HCT116 (cell line): ENCODE data around the gene TMEM150A. TPM values are rescaled to one million over a fixed set of nuclear protein-coding genes. Genes with fewer than 3 reads are reported as not detected.

Source experiments
- ATAC-seq: fragments of 200-7000 bp; cut with Tn5 transposase; 2 replicates; pipeline ENCODE4 v1.9.1; 2020; ENCODE audit warnings: mild to moderate bottlenecking, moderate library complexity
- BruUV-seq: library from RNA; stranded (reverse); fragments of 400-500 nt; replicated peaks from 2 replicates; lab custom pipeline; 2021; lab: Mats Ljungman, UMichigan
- CTCF ChIA-PET: fragments of 300-600 bp; sonication (Branson Sonifier 250); formaldehyde crosslinking; loops from one replicate; lab custom pipeline; 2021; ENCODE audit warnings: antibody characterized with exemption; lab: Charles Lee
- POLR2A ChIA-PET: fragments of 300-600, 350-600 bp; sonication (Branson Sonifier 250); formaldehyde crosslinking; loops from one replicate; lab custom pipeline; 2021; ENCODE audit warnings: antibody characterized with exemption; lab: Charles Lee
- RAD21 ChIA-PET, 2 experiments: fragments of 300-600 bp; sonication (Branson Sonifier 250); formaldehyde crosslinking; loops; one replicate each; lab custom pipeline; 2023; ENCODE audit warnings: low total read pairs in 2 of 2; ENCODE audit not compliant: uncharacterized antibody in 2 of 2, unreplicated experiment in 2 of 2, low non-redundant PET in 1 of 2; lab: Charles Lee
- DNase-seq: peaks from one replicate; pipeline ENCODE4 v3.0.0-alpha.2; 2010; ENCODE audit warnings: low read depth, low spot score
- H2AFZ ChIP-seq: fragments of 200-600 bp; shearing (Covaris generic), sonication (generic); 2 replicates; pipeline ENCODE4 v1.6.1; 2017; ENCODE audit warnings: low read depth, mixed run types, mixed read lengths, antibody characterized with exemption, low read length; ENCODE audit not compliant: poor library complexity, severe bottlenecking
- H3K27ac ChIP-seq: 2 replicates; pipeline ENCODE4 v1.5.1; 2012; ENCODE audit warnings: low read depth, low read length
- H3K27me3 ChIP-seq: fragments of 200-600 bp; sonication (generic); 2 replicates; pipeline ENCODE4 v1.6.1; 2016; ENCODE audit warnings: mixed run types, low read length, mixed read lengths; ENCODE audit not compliant: insufficient read depth
- H3K36me3 ChIP-seq, 2 experiments: fragments of 200-500 bp in 1 of 2; fragments of 200-600 bp in 1 of 2; sonication (Bioruptor generic) in 1 of 2; sonication (generic) in 1 of 2; 2 replicates each; pipeline versions ENCODE4 v1.5.1 to v1.6.1; 2014 to 2016; ENCODE audit warnings: low read length in 2 of 2, inconsistent platforms in 1 of 2, mixed read lengths in 1 of 2, mixed run types in 1 of 2; ENCODE audit not compliant: insufficient read depth in 2 of 2, control insufficient read depth in 1 of 2
- H3K4me1 ChIP-seq, 2 experiments: fragments of 200-600 bp in 1 of 2; sonication (generic) in 1 of 2; 2 replicates each; pipeline versions ENCODE4 v1.5.1 to v1.6.1; 2012 to 2017; ENCODE audit warnings: low read length in 2 of 2, inconsistent platforms in 1 of 2, mild to moderate bottlenecking in 1 of 2, mixed read lengths in 1 of 2, mixed run types in 1 of 2, moderate library complexity in 1 of 2; ENCODE audit not compliant: insufficient read depth in 2 of 2, control insufficient read depth in 1 of 2
- H3K4me2 ChIP-seq: fragments of 200-600 bp; sonication (generic); 2 replicates; pipeline ENCODE4 v1.6.1; 2017; ENCODE audit warnings: mixed run types, low read length, mixed read lengths
- H3K4me3 ChIP-seq, 2 experiments: fragments of 200-600 bp in 1 of 2; sonication (generic) in 1 of 2; replicated peaks in 1 of 2; 2 replicates each; pipeline ENCODE4 v1.5.1; 2011 to 2016; ENCODE audit warnings: low read length in 2 of 2, control low read depth in 1 of 2, low read depth in 1 of 2, mild to moderate bottlenecking in 1 of 2, mixed read lengths in 1 of 2, mixed run types in 1 of 2
- H3K79me2 ChIP-seq: fragments of 200-600 bp; sonication (generic); 2 replicates; pipeline ENCODE4 v1.6.1; 2017; ENCODE audit warnings: mild to moderate bottlenecking, mixed run types, low read length, moderate library complexity, mixed read lengths; ENCODE audit not compliant: insufficient read depth
- H3K9ac ChIP-seq: fragments of 200-600 bp; sonication (generic); 2 replicates; pipeline ENCODE4 v1.6.1; 2016; ENCODE audit warnings: low read length, mixed read lengths
- H3K9me2 ChIP-seq: fragments of 200-600 bp; sonication (generic), shearing (Covaris generic); 2 replicates; pipeline ENCODE4 v1.6.1; 2017; ENCODE audit warnings: mixed run types, mild to moderate bottlenecking, moderate library complexity; ENCODE audit not compliant: insufficient read depth
- H3K9me3 ChIP-seq, 2 experiments: fragments of 200-500 bp in 1 of 2; fragments of 200-600 bp in 1 of 2; sonication (Bioruptor generic) in 1 of 2; sonication (generic) in 1 of 2; 2 replicates each; pipeline ENCODE4 v1.6.1; 2014 to 2017; ENCODE audit warnings: low read length in 2 of 2, mixed read lengths in 2 of 2, inconsistent platforms in 1 of 2, low read depth in 1 of 2, mild to moderate bottlenecking in 1 of 2, mixed run types in 1 of 2, moderate library complexity in 1 of 2; ENCODE audit not compliant: control insufficient read depth in 1 of 2, insufficient read depth in 1 of 2
- H4K20me1 ChIP-seq: fragments of 200-600 bp; sonication (generic), shearing (Covaris generic); 2 replicates; pipeline ENCODE4 v1.6.1; 2017; ENCODE audit warnings: mixed run types, mild to moderate bottlenecking, moderate library complexity; ENCODE audit not compliant: insufficient read depth
- ELF1 ChIP-seq: IDR thresholded peaks from 2 replicates; pipeline ENCODE4 v1.6.1; 2012; ENCODE audit warnings: low read depth, borderline replicate concordance
- JUND ChIP-seq: IDR thresholded peaks from 2 replicates; pipeline ENCODE4 v1.6.1; 2012
- SIN3A ChIP-seq: IDR thresholded peaks from 2 replicates; pipeline ENCODE4 v1.6.1; 2012; ENCODE audit warnings: low read depth
- TCF7L2 ChIP-seq: IDR thresholded peaks from 2 replicates; pipeline ENCODE4 v1.7.0; 2011; ENCODE audit warnings: borderline replicate concordance, inconsistent platforms; ENCODE audit not compliant: insufficient read depth, insufficient read length; ENCODE audit errors: extremely low read depth
- YY1 ChIP-seq: IDR thresholded peaks from 2 replicates; pipeline ENCODE4 v1.6.1; 2011; ENCODE audit warnings: low read length, low read depth, moderate library complexity, mild to moderate bottlenecking; ENCODE audit not compliant: insufficient replicate concordance; ENCODE audit errors: extremely low read depth
- ZFX ChIP-seq: fragments of 450-650 bp; IDR thresholded peaks from 2 replicates; pipeline ENCODE4 v1.6.1; 2017
- intact Hi-C: fragments of 100-400 bp; cut with micrococcal nuclease; formaldehyde crosslinking; loops from 2 replicates; pipeline ENCODE4 v1.10.0; 2022
- total RNA-seq: library from RNA; stranded (reverse); gene quantifications from one replicate; pipeline ENCODE4 v1.2.1, GENCODE V29; 2021; ENCODE audit not compliant: unreplicated experiment
- TF ChIP-seq, protein P1 (sequence below): IDR thresholded peaks from 2 replicates; pipeline ENCODE4 v1.6.1; 2012
- TF ChIP-seq, protein P2 (sequence below): IDR thresholded peaks from 2 replicates; pipeline ENCODE4 v1.6.1; 2012; ENCODE audit warnings: low read depth

TMEM150A gene
- total RNA-seq, 1 experiment from 2014 or later = 9.9 TPM

DNA sequence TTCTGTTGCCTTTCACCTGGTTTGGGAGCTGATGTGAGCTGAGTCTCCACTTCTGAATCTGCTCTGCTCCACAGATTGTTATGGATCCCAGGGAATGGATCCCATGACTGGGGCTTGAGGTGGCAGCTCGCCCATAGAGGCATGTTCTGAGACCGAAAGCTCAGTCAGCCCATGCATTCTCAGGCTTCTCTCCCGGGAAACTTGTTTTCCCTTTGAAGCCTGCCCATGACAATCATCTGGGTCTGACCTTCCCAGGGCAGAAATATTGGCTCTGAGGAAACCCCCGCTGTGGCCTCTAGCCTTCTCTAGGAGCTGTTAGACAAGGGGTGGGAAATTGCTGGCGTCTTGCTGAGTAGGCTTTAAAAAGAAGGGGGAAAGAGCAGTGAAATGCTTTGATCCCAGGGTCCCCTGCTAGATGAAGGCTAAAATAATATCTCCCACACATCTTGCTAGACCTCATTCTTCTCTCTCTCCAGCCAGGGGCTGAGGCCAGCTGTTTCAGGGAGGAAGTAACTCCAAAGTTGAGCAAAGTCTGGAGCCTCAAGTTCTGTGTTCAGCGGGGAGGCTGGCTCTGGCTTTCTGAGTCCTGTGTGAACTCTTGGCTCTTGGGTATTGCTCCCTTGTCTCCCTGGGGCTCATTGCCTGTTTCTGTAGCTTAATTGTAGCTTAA, 23.1 kb downstream of the TMEM150A start:
- no peak overlapping the region for H3K4me3 ChIP-seq

More for the DNA sequence above, 23.1 kb downstream of the TMEM150A start:
- Histone ChIP-seq H3K9me3 (no peaks in the 10 kb centered on the region), H3K9me2 (no peaks in the 10 kb centered on the region), H3K79me2 (no peaks in the 10 kb centered on the region)
- no TSS peak for BruUV-seq
- TF ChIP-seq SIN3A (no peak), ELF1 (no peak), TCF7L2 (no peak), JUND (no peak), YY1 (no peak), ZFX (no peak)
- TF ChIP-seq, protein P1, sequence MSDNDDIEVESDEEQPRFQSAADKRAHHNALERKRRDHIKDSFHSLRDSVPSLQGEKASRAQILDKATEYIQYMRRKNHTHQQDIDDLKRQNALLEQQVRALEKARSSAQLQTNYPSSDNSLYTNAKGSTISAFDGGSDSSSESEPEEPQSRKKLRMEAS = no peak
- TF ChIP-seq, protein P2, sequence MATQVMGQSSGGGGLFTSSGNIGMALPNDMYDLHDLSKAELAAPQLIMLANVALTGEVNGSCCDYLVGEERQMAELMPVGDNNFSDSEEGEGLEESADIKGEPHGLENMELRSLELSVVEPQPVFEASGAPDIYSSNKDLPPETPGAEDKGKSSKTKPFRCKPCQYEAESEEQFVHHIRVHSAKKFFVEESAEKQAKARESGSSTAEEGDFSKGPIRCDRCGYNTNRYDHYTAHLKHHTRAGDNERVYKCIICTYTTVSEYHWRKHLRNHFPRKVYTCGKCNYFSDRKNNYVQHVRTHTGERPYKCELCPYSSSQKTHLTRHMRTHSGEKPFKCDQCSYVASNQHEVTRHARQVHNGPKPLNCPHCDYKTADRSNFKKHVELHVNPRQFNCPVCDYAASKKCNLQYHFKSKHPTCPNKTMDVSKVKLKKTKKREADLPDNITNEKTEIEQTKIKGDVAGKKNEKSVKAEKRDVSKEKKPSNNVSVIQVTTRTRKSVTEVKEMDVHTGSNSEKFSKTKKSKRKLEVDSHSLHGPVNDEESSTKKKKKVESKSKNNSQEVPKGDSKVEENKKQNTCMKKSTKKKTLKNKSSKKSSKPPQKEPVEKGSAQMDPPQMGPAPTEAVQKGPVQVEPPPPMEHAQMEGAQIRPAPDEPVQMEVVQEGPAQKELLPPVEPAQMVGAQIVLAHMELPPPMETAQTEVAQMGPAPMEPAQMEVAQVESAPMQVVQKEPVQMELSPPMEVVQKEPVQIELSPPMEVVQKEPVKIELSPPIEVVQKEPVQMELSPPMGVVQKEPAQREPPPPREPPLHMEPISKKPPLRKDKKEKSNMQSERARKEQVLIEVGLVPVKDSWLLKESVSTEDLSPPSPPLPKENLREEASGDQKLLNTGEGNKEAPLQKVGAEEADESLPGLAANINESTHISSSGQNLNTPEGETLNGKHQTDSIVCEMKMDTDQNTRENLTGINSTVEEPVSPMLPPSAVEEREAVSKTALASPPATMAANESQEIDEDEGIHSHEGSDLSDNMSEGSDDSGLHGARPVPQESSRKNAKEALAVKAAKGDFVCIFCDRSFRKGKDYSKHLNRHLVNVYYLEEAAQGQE = no peak
- TF ChIP-seq, all 23 proteins: peak for 0
- Histone ChIP-seq H3K4me1 (peaks cover 18 to 26% of the 10 kb centered on the region in 2 experiments), H4K20me1 (no peaks in the 10 kb centered on the region), H3K36me3 (peaks cover 0 to 4% of the 10 kb centered on the region in 2 experiments; a peak in 2 of 4 replicates), H3K4me2 (no peak overlapping the region), H3K27me3 (no peaks in the 10 kb centered on the region), H3K9ac (no peak overlapping the region), H3K27ac (no peak overlapping the region), H2AFZ (no peak overlapping the region)
- ChIA-PET RAD21 (no interaction called here), CTCF (no interaction called here), POLR2A (interaction anchor here (0.7 kb wide), 1 partner anchor 25 kb away, joined by 3 read pairs; no protein-coding TSS in a partner anchor)
- DNase-seq (no peak), ATAC-seq (no peak)
- intact Hi-C loops = no loop called here
